Dedifferentiated amniotic fluid mesenchymal stem cell (primary cell): ENCODE data around the gene ITPR1.
"Not testable (repeated sequence)": the region's sequence is repeated elsewhere in the genome, so short reads cannot be mapped to it uniquely, and the experiment has no call there.

Source experiments
- DNase-seq: peaks from one replicate; pipeline ENCODE4 v3.0.0-alpha.2; 2016; ENCODE audit errors: extremely low spot score

ITPR1 gene

DNA sequence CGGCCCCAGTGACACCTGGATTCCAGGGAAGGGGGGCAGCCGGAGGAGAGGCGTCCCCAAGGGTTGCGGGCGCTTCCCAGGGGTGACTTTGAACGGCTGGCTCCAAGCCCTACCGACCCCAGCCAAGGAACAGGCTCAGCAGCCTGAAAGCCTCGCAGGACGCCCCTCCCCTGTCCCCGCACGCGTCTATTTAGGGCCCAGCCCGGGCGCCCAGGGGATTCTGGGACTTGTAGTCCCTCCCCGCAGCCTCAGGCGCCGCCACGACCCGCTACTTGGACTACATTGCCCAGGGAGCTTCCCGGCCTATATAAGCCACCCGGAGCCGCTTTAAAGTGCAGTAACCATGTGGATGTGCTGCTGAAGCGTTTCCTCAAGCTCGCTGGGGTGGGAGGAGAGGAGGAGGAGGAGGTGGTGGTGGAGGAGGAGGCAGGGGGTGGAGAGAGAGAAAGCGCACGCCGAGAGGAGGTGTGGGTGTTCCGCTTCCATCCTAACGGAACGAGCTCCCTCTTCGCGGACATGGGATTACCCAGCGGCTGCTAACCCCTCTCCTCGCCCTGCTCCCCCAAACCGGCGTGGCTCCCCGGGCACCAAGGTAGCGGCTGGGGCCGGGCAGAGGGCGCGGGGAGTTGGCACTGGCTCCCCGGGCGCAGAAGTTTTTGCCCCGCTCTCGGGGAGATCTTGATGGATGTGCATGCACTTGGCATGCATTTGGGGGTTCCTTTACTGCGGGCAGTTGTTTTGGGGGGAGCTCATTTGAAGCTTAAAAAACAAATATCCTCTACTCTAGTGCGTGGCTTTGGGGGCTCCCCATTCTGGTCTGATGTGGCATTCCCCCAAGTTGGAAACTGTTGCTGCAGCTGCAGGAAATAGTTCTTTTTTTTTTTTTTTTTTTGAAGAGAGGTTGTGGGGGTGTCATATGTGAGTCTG lies at the start of gene ITPR1:
TSS of gene ITPR1 (plus strand) at position 335 of the 927 bp plus-strand sequence. CDS start 23,144 bp downstream, outside the sequence.
- DNase-seq = peak; percentile 98

DNA sequence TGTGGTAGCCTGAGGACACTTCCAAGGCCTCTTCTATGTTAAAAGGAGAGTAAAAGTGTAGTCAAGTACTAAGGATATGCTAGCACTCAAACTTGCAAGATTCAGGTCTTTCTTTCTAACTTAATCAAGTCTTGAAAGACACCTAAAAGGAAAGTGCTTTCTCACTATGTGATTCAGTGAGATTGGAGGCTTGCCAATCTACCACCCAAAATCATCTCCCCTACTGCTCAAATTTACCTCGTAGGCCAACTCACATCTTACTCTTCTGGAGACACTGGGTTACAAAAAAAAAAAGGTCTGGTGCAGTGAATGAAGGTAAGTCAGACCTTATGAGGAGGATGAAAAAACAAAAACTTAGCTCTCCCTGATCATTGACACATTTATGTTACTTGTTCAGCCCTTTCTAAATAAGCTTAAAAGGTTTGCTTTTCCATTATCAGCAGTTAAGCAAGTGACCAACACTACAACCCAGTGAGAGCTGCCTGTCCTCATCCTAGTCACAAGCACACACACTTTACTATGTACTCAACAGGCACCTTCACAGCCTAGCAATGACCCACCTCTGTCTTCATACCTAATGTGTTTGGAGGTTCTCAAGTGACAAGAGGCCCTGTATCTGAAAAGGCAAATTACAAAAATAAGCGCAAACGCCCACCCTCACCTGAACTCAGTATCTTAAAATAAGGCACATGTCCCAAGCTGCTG lies 45.7 kb upstream of the ITPR1 start:
- DNase-seq = no peak

DNA sequence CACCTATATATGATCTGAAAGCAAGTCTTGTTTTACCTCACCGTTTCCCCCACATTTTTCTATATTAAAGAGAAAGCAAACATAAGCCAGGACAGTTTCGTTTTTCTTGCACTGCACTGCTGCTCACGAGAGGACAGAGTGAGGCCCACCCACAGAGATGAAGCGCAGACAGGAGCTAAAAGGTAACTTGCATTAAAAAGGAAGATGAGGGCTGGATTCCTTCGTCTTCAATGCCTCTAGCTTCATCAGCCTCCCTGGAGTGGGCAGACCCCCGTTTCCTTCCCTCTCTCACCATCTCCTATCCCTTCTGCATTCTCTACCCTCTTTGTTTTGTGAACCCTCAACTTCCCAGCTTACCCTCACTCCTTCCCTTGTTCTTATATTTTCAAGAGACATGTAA lies 45.0 kb upstream of the ITPR1 start:
- DNase-seq = no peak

DNA sequence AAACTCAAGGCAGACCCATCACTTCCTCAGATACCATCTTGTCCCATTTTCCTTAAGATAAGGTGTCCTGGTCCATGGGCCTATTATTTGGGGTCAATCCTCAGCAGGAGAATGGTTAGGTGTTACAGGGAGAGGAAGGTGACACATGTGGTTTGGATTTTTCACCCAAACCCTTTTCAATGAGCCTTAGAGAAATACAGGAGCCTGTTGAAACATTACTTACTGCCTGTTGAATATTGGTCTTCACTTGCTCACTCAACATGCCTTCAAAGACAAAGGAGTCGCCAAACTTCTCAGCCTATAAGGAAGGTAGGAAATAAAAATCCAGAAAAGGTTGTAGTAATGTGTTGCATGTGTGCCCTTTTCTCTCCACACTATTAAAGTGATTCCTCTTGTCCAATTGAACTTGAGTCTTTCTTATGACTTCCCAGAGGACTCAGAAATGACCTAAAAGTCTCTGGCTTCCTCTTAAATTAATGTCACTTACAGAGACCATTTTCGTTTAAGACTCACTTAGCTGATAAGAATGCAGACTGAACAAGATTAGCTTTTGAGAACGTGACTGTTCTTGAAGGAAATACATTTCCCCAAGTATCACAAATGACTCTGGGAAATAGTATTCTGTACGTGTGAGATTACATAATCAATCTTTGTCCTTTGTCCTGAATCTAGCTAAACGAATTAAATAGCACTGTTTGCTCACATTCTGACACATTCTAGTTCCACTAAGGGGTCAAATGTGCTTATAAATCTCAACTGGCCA lies 43.9 kb upstream of the ITPR1 start:
- DNase-seq = no peak

DNA sequence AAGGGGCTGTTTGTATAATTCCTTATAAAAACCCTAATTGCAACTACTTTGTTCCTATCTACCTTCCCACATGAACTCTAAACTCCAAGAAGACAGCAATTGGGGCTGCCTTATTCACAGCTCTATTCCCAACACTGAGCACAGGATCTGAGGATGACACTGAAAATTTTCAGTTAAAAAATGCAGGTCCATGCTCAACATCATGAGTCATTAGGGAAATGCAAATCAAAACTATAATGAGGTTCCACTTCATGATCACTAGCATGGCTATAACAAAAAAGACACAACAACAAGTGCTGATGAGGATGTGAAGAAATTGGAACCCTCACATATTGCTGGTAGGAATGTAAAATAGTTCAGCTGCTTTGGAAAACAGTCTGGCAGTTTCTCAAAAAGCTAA lies 39.0 kb upstream of the ITPR1 start:
- no peak for DNase-seq

DNA sequence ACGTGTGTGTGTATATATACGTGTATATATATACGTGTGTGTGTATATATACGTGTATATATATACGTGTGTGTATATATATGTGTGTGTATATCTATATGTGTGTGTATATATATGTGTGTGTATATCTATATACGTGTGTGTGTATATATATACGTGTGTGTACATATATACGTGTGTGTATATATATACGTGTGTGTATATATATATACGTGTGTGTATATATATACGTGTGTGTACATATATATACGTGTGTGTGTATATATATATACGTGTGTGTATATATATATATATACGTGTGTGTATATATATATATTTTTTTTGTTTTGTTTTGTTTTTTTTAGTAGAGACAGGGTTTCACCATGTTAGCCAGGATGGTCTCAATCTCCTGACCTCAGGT lies 36.4 kb upstream of the ITPR1 start:
- DNase-seq = not testable (repeated sequence)

DNA sequence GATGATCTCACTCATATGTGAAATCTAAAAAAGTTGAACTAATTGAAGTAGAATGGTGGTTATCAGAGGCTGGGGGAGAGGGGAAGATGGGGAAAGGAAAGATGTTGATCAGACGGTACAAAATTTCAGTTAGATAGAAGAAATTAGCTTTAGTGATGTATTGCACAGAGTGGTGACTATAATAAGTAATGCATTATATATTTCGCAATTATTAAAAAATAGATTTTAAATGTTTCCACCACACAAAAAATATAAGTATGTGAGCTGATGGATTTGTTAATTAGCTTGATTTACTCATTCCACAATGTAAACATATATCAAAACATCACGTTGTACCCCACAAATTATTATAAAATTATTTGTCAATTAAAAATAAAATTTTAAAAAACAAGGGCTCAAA lies 34.2 kb upstream of the ITPR1 start:
- no peak for DNase-seq

DNA sequence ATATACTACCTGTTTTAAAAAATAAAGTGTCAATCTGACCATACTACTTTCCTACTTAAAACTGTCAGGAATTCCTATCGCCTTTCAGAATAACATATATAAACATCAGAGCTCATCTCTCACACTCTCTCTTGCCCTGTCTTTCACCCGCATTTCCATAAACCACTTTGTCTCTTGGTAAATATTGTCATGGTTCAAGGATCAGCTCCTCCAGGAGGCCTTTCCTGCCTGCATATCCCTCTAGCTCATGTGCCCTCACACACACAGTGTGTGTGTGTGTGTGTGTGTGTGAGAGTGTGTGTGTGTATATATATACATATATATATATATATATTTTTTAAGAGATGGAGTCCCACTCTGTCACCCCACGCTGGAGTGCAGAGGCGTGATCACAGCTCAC lies 32.8 kb upstream of the ITPR1 start:
- DNase-seq = no peak

DNA sequence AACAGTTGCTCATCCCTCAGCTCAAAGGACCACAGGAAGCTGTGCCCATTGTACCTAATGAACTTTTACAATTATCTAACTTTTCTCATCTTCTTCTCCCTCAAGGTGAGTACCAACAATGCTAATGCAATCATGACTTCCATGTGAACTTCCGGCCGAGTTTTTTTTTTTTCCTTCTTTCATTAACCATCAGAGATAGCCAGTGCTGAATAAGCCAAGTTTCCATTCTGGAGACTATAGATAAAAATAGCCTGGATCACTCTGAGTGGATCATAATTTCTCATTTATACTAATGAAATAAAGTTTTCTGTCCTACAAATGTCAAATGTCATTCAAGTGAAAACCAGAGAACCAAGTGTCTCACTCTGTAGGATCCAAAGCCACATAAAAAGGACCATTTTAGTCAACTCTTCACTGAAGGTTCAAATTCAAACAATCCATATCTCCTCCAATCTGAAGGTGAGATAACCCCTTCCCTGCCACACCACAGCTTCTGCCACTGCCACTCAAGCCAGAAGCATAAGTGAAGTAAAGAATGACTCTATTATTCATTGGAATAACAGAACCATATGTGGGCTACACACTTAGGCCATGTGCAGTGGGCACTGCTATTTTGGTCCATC lies 31.6 kb upstream of the ITPR1 start:
- no peak for DNase-seq

DNA sequence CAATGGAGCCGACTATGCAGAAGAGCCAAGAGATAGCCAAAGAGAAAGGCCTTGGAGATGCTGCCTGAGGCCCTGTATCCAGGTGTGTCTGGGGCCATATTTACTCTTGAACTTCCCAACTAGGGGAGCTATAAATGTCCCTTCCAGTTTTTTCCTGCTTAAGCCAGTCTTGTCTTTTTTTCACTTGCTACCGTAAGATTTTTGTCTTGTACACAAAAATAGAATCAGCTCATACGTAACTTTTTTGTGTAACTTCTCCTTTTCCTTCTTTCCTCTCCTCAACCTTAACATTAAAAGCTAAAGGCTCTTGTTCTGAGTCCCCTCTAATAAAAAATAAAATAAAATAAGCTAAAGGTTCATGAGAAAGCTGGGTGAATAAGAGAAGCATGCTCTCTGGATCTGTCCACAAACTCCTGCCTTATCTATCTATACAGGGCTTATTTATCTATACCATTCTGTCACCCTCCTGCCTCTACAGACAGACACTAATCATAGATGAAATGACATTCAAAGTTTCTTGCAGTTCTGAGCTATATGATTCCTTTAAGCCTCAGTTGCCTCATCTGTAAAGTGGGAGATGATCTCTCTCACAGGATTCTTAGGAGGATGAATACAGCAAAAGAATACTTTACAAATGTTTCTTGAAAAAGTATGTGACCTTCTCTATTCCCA lies 30.6 kb upstream of the ITPR1 start:
- no peak for DNase-seq

DNA sequence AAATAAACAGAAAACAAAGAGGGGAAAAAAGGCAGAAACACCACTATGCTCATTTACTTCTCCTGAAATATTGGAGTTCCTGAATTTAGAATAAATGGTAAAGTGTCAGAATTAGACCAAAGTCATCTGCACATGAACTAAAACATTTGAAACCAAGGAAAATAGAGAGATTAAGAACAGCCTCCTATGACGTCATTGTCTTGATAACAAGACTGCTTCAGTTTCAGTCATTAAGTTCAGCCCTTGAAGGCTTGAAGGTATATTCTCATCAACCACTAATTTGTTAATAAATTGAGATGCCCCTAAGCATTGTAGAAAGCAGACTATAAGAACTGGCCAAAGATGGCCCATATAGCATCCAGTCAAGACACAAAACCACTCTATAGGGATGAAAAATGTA lies 28.6 kb upstream of the ITPR1 start:
- DNase-seq = no peak

DNA sequence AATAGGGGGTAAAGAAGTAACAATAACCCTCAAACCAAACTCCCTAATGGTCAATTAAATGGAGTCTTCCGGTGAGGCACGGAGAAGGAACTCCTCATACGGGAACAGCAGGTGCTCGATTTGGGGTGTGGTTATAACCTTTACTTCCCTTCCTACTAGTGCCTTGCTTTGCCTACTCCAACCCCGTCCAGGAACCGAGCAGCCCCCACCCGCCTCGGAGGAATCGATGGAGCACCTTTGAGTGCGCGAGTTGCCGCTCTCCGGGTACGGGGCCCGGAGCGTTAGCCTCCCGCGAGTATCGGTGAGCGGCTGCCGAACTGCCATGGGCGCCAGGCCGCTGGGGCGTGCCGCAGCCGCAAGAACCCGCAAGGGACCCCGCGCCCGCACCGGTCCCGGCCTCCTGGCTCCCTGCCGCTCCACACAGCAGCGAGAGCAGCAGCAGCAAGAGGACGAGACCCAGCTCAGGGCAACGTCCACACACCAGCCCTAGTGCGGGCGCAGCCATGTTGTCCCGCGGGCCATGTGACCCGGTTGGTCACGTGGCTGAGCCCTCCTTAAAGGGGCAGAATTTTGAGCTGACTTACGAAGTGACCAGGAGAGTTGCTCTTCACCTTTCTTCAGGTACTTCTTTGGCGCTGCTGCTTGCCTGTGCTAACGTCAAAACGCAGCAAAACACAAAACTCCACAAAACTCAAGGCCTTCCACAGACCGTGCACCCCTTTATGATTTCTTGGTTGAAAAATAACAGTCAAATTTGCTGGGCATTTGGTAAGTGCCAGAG lies 26.2 kb upstream of the ITPR1 start, which contains the start of gene SUMF1:
TSS of gene SUMF1 (minus strand) at position 529 of the 781 bp plus-strand sequence. CDS start at position 505, 24 bp downstream.
- DNase-seq = peak; percentile 52

DNA sequence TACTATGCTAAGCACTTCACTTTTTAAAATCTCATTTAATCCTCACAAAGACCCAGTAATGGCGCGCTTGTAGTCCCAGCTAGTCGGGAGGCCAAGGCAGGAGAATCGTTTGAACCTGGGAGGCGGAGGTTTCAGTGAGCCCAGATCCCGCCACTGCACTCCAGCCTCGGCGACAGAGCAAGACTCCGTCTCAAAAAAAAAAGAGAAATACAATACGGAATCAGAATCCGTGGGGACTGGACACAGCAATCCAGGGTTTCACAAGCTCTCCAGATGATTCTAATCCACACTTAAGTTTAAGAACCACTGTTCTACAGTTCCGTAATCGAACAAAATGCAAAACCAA lies 25.7 kb upstream of the ITPR1 start:
- no peak for DNase-seq

DNA sequence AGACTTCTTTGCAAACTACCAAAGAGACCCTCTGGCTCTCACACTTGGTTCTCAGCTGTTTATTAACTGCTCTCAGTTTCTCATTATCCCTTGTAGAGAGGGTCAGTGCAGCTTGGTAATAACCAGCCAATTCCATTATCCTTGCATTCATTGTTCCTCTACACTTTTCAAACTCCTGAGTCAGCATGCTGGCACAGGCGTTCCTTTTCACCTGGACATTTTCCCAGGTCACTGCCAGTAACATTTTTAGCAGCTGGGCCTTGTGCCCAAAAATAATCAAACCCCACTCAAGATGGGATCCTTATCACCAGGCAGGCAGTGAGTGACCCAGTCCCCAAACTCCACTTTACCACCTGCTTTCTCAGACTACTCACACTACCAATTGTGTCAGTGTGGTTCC lies 21.2 kb upstream of the ITPR1 start:
- DNase-seq = no peak

DNA sequence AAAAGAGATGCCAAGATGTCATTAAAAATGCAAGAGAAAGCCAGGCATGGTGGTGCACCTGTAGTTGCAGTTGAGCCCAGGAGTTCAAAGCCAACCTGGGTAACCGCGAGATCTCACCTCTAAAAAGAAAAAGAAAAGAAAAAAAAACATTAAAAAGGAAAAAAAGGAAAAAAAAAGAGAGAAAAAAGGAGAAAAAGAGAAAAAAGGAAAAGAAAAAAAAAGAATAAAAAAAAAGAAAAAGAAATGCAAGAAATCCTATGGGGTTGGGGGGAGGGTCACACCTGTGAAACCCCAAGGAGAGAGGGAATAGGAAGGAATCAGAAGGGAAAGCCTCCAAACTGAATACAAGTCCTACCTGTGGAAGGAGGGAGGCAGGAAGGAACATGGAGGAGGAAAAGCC lies 20.8 kb upstream of the ITPR1 start:
- no peak for DNase-seq

DNA sequence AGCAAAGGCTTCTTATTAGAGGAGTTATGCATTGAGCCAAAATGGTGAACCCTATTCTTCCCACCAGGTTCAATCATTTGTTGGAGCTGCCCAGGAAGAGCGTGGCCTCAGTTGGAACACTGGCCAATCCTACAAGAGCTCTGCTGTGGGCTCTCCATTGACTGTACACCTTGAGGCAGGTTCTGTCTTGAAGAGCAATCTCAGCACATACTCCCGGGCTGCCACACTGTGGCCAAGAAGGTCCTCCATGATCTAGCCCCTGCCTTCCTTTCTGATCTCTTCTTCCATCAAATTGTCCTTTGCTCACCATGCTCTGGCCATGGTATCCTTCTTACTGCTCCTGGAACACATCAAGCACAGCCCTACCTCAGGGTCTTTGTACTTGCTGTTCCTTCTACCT lies 20.4 kb upstream of the ITPR1 start:
- DNase-seq = no peak

DNA sequence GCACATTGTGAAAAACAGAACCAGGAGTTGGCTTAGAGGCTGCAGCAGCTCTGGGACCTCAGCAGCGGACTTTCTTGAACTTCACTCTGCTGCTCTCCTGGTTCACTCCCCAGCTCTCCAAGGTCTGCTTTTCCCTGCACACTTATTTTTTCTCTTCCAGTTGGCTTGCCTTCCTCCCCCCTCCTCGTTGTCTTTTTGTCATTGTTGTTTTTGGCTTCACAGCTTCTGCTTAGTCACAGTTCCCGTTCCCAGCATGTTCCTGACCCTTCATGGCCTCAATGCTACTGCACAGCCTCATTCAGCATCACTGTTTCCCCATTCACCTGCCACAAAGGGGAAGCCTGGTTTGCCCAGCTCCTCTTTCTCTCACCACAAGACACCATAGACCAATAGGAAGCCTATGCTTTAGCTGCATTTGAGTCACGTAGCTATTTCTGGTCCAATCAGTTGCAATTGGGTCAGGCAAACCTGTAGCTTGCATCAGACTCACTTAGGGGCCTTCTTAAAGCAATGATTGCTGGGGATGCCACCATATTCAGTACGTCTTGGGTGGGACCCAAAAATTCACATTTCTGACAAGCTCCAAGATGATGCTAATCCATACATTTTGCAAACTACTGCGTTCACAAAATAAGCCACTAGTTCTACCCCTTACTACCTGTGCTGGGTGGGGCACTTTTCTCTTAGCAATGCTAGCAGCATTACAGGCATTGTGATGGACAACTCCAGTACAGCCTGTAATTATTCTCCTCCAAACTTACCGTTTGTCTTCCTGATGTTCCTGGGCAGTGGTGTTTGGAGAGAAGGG lies 18.3 kb upstream of the ITPR1 start:
- DNase-seq = no peak

DNA sequence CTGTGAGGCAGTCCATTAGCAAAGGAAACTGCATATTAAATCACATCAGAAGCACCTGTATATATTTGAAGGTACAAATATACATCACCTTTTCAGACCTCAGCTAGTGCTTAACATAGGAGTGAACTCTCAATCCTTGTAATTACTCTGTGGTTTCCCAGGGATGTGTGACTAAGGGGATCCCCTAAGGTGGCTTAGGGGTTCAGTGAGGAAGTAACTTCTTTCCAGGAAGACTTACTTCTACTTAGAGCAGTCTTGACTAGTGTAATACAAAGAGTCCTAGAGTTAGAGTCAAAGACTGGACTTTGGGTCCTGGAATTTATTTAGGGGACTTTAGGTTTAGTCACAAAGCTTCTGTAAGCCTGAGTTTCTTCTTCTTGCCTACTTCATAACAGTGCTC lies 17.3 kb upstream of the ITPR1 start:
- DNase-seq = no peak

DNA sequence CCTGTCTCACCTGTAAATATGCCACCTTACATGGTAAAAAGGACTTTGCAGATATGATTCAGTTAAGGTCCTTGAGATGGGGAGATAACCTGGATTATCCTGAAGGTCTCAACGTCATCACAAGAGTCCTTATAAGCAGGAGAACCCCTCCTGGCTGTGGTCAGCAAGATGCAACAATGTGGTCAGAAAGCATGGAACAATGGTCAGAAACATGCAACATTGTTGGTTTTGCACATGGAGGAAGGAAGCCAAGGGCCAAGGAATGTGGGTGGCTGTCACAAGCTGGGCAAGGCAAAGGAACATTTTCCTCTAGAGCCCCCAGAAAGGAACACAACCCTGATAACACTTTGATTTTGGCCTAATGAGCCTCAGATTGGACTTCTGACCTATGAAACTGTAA lies 16.7 kb upstream of the ITPR1 start:
- no peak for DNase-seq

DNA sequence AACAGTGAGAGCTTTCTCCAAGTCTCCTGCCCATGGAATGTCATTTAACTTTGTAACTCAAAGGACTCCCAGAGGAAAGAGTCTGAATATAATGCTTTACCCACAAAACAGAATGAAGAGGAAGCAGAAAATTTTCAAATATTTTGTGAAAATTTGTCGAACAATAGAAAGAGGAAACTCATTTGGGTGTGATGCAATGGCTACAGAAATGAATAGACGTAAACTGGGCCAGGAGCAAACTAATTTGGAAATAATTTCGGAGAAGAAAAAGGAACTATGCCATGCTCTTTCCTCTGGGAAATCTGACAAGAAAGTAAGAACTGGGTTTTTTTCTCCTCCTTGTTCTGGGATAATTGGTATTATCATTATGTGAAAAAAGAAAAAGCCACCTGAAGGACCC lies 14.9 kb upstream of the ITPR1 start:
- DNase-seq = no peak
